H1 (cell line): ENCODE measurements around the gene GRHL3. TPM values are rescaled to one million over a fixed set of nuclear protein-coding genes. Genes with fewer than 3 reads are reported as not detected.
A peak's percentile ranks its signal among the peaks of the same experiment; 100 is the strongest.
"Not testable (repeated sequence)": the region's sequence is repeated elsewhere in the genome, so short reads cannot be mapped to it uniquely, and the experiment has no call there.

Source experiments
- CTCF ChIA-PET: fragments of 300-600 bp; sonication (Branson Sonifier 250); formaldehyde crosslinking; loops from one replicate; lab custom pipeline; 2021; ENCODE audit not compliant: partially characterized antibody; lab: Charles Lee
- POLR2A ChIA-PET: fragments of 300-600 bp; sonication (Branson Sonifier 250); formaldehyde crosslinking; loops from one replicate; lab custom pipeline; 2021; ENCODE audit warnings: inconsistent platforms; ENCODE audit not compliant: partially characterized antibody; lab: Charles Lee
- DNase-seq, 2 experiments: peaks; one replicate each; pipeline versions ENCODE4 v3.0.0 to v3.0.0-alpha.2; 2010 to 2022; ENCODE audit warnings: low spot score in 2 of 2, low read depth in 1 of 2, mixed read lengths in 1 of 2
- FAIRE-seq: peaks from 2 replicates; lab custom pipeline; 2011; peaks lifted over from hg19 to GRCh38; lab: Jason Lieb, UNC
- H2AFZ ChIP-seq: 2 replicates; pipeline ENCODE4 v1.8.1; 2012; ENCODE audit warnings: low read length, inconsistent platforms
- H2AK5ac ChIP-seq: 2 replicates; pipeline ENCODE4 v1.6.1; 2013; ENCODE audit warnings: low read depth, low read length
- H2BK120ac ChIP-seq: replicated peaks from 2 replicates; pipeline ENCODE3; 2013; ENCODE audit warnings: low read depth, low read length, inconsistent platforms
- H2BK12ac ChIP-seq: 2 replicates; pipeline ENCODE4 v1.6.1; 2013; ENCODE audit warnings: low read depth, low read length
- H2BK15ac ChIP-seq: 2 replicates; pipeline ENCODE4 v1.6.1; 2013; ENCODE audit warnings: low read length
- H2BK20ac ChIP-seq: 2 replicates; pipeline ENCODE4 v1.6.1; 2013; ENCODE audit warnings: low read length
- H2BK5ac ChIP-seq: 2 replicates; pipeline ENCODE4 v1.6.1; 2013; ENCODE audit warnings: low read depth, low read length
- H3K14ac ChIP-seq: 2 replicates; pipeline ENCODE4 v1.6.1; 2013; ENCODE audit warnings: inconsistent platforms; ENCODE audit not compliant: insufficient read length
- H3K18ac ChIP-seq: 2 replicates; pipeline ENCODE4 v1.6.1; 2013; ENCODE audit warnings: low read length; ENCODE audit errors: extremely low read depth
- H3K23ac ChIP-seq: 2 replicates; pipeline ENCODE4 v1.6.1; 2013; ENCODE audit warnings: inconsistent platforms; ENCODE audit not compliant: insufficient read length
- H3K23me2 ChIP-seq: 2 replicates; pipeline ENCODE4 v1.6.1; 2013; ENCODE audit warnings: low read depth, low read length
- H3K27ac ChIP-seq: 2 replicates; pipeline ENCODE4 v1.6.1; 2011; ENCODE audit warnings: low read depth, low read length, inconsistent platforms
- H3K27me3 ChIP-seq, 4 experiments: replicated peaks in 1 of 4; 1 replicate in 1 of 4; 2 replicates in 3 of 4; pipeline versions ENCODE4 v1.6.1 to v1.8.1; 2011 to 2013; ENCODE audit warnings: low read length in 3 of 4, mild to moderate bottlenecking in 3 of 4, inconsistent platforms in 2 of 4, mixed read lengths in 2 of 4, moderate library complexity in 1 of 4; ENCODE audit not compliant: control insufficient read depth in 3 of 4, insufficient read depth in 3 of 4; ENCODE audit errors: extremely low read depth in 1 of 4
- H3K36me3 ChIP-seq, 4 experiments: 2 replicates each; pipeline versions ENCODE4 v1.6.1 to v1.8.1; 2011 to 2013; ENCODE audit warnings: mild to moderate bottlenecking in 4 of 4, low read length in 3 of 4, moderate library complexity in 2 of 4, control low read depth in 1 of 4, inconsistent platforms in 1 of 4; ENCODE audit not compliant: insufficient read depth in 4 of 4, control insufficient read depth in 2 of 4
- H3K4ac ChIP-seq: replicated peaks from 2 replicates; pipeline ENCODE3; 2013; ENCODE audit warnings: low read length, low read depth, mixed read lengths, inconsistent platforms; ENCODE audit not compliant: insufficient read length
- H3K4me1 ChIP-seq, 4 experiments: replicated peaks in 1 of 4; 1 replicate in 1 of 4; 2 replicates in 3 of 4; pipeline versions ENCODE4 v1.6.1 to v1.8.1; 2011 to 2013; ENCODE audit warnings: low read length in 3 of 4, inconsistent platforms in 2 of 4, mixed read lengths in 1 of 4; ENCODE audit not compliant: insufficient read depth in 4 of 4, control insufficient read depth in 3 of 4
- H3K4me2 ChIP-seq, 2 experiments: 2 replicates each; pipeline versions ENCODE4 v1.6.1 to v1.8.1; 2011 to 2013; ENCODE audit warnings: low read depth in 2 of 2, low read length in 2 of 2, control low read depth in 1 of 2, inconsistent platforms in 1 of 2, mild to moderate bottlenecking in 1 of 2; ENCODE audit not compliant: insufficient read depth in 1 of 2
- H3K4me3 ChIP-seq, 4 experiments: fragments of 200-600, 300-600 bp in 1 of 4; sonication (generic), shearing (Covaris generic), sonication (Bioruptor Twin) in 1 of 4; 2 replicates each; pipeline versions ENCODE4 v1.5.1 to v1.8.1; 2011 to 2016; ENCODE audit warnings: low read length in 4 of 4, low read depth in 3 of 4, control low read depth in 2 of 4, inconsistent platforms in 2 of 4, mild to moderate bottlenecking in 2 of 4, mixed read lengths in 1 of 4, moderate library complexity in 1 of 4; ENCODE audit not compliant: insufficient read depth in 2 of 4; ENCODE audit errors: extremely low read depth in 1 of 4
- H3K56ac ChIP-seq: replicated peaks from 2 replicates; pipeline ENCODE3; 2013; ENCODE audit warnings: low read depth, mild to moderate bottlenecking, mixed read lengths, low read length, inconsistent platforms; ENCODE audit not compliant: insufficient read length
- H3K79me1 ChIP-seq: 2 replicates; pipeline ENCODE4 v1.6.1; 2013; ENCODE audit warnings: low read depth, low read length, control low read depth
- H3K79me2 ChIP-seq, 2 experiments: 2 replicates each; pipeline versions ENCODE4 v1.6.1 to v1.8.1; 2012 to 2013; ENCODE audit warnings: low read length in 2 of 2, mild to moderate bottlenecking in 2 of 2, inconsistent platforms in 1 of 2; ENCODE audit not compliant: insufficient read depth in 2 of 2, control insufficient read depth in 1 of 2
- H3K9ac ChIP-seq, 4 experiments: replicated peaks in 1 of 4; 1 replicate in 1 of 4; 2 replicates in 3 of 4; pipeline versions ENCODE4 v1.6.1 to v1.8.1; 2011 to 2013; ENCODE audit warnings: low read depth in 3 of 4, low read length in 3 of 4, control low read depth in 2 of 4, mild to moderate bottlenecking in 2 of 4, moderate library complexity in 2 of 4, inconsistent platforms in 1 of 4; ENCODE audit errors: extremely low read depth in 1 of 4
- H3K9me3 ChIP-seq, 2 experiments: 2 replicates each; pipeline versions ENCODE4 v1.6.1 to v1.8.1; 2012 to 2013; ENCODE audit warnings: mild to moderate bottlenecking in 2 of 2, moderate library complexity in 2 of 2, control low read depth in 1 of 2, inconsistent platforms in 1 of 2, low read depth in 1 of 2, low read length in 1 of 2, mixed read lengths in 1 of 2; ENCODE audit not compliant: insufficient read depth in 2 of 2
- H4K20me1 ChIP-seq, 2 experiments: replicated peaks in 1 of 2; 2 replicates each; pipeline versions ENCODE3 to v1.8.1; 2011 to 2013; ENCODE audit warnings: inconsistent platforms in 2 of 2, low read length in 2 of 2, mild to moderate bottlenecking in 1 of 2; ENCODE audit not compliant: insufficient read depth in 2 of 2, control insufficient read depth in 1 of 2
- H4K5ac ChIP-seq: 2 replicates; pipeline ENCODE4 v1.6.1; 2013; ENCODE audit warnings: low read length, low read depth, mixed read lengths, inconsistent platforms; ENCODE audit not compliant: insufficient read length
- H4K8ac ChIP-seq: 2 replicates; pipeline ENCODE4 v1.8.0; 2013; ENCODE audit warnings: mild to moderate bottlenecking, moderate library complexity, low read length, inconsistent platforms; ENCODE audit not compliant: insufficient read depth; ENCODE audit errors: extremely low read depth
- H4K91ac ChIP-seq: replicated peaks from 2 replicates; pipeline ENCODE3; 2013; ENCODE audit warnings: low read length, mixed read lengths, inconsistent platforms; ENCODE audit not compliant: insufficient read length
- WGBS, 2 experiments: shearing (Covaris generic) in 1 of 2; methylation state at CpG; one replicate each; pipeline versions ENCODE4 v1.1.6 to v1.1.7; 2013 to 2015; ENCODE audit warnings: low lambda C conversion rate in 2 of 2, mixed read lengths in 2 of 2, inconsistent platforms in 1 of 2, low coverage in 1 of 2, missing lambda C conversion rate in 1 of 2; ENCODE audit not compliant: insufficient replicate concordance in 2 of 2, insufficient coverage in 1 of 2, insufficient read length in 1 of 2; ENCODE audit errors: extremely low coverage in 1 of 2, missing lambda C conversion rate in 1 of 2; 5-methylcytosine and 5-hydroxymethylcytosine counted together
- polyA plus RNA-seq, 7 experiments: library from polyadenylated mRNA; depleted of rRNA in 3 of 7; stranded (reverse) in 5 of 7; unstranded in 2 of 7; fragments of >200 nt in 5 of 7; fragments of 200-250 nt in 2 of 7; gene quantifications; 1 replicate in 5 of 7; 2 replicates in 1 of 7; 4 replicates in 1 of 7; pipeline versions ENCODE4 v1.2.1 to v1.2.3, GENCODE V29; 2011 to 2013; ENCODE audit warnings: missing spikeins in 2 of 7, mixed read lengths in 2 of 7
- total RNA-seq: library from RNA; stranded (reverse); fragmentation: NEBNext Ultra II Directional; extraction: Animal tissue kit (Norgen Biotek cat#: 25700); gene quantifications from 2 replicates; pipeline ENCODE4 v1.2.1, GENCODE V29; 2021

The GRHL3 gene
- total and polyA plus RNA-seq, 2 of the 8 experiments (the other 6 are each of a cell fraction or from before 2014, with no cell fraction given): 0.80 to 1.8 TPM

DNA sequence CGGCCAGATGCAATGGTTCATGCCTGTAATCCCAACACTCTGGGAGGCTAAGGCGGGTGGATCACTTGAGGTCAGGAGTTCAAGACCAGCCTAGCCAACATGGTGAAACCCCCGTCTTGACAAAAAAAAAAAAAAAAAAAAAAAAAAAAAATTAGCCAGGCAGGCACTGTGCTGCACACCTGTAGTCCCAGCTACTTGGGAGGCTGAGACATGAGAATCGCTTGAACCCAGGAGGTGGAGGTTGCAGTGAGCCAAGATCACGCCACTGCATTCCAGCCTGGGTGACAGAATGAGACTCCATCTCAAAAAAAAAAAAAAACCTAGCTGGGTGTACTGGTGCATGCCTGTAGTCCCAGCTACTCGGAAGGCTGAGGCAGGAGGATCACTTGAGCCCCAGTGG lies 31.4 kb upstream of the GRHL3 start:
- not testable (repeated sequence) for H3K9ac ChIP-seq, H3K4me2 ChIP-seq, H3K23me2 ChIP-seq, H3K23ac ChIP-seq, H2BK5ac ChIP-seq, H3K27ac ChIP-seq, H3K9me3 ChIP-seq, H3K18ac ChIP-seq, FAIRE-seq, H4K8ac ChIP-seq, H4K5ac ChIP-seq, H2AFZ ChIP-seq, H2BK12ac ChIP-seq, H2BK120ac ChIP-seq, H3K27me3 ChIP-seq, H3K79me1 ChIP-seq, H3K14ac ChIP-seq, H4K20me1 ChIP-seq, H4K91ac ChIP-seq, H3K36me3 ChIP-seq, H3K56ac ChIP-seq, H3K4ac ChIP-seq, DNase-seq, H2BK15ac ChIP-seq, H3K79me2 ChIP-seq, H3K4me3 ChIP-seq
- Histone ChIP-seq H2AK5ac (peak overlapping the region; percentile 70; the same call in 1 of the 2 replicates), H3K4me1 (peaks cover 3 to 15% (median 7%) of the 10 kb centered on the region in 4 experiments; a peak in 6 of 7 replicates), H2BK20ac (peak overlapping the region; percentile 92; the same call in 1 of the 2 replicates)
- POLR2A ChIA-PET: interaction anchor here (1.7 to 2.0 kb wide), 2 partner anchors 13 to 136 kb away, joined by 4 to 7 read pairs; no protein-coding TSS in a partner anchor
- 93% methylated on average over 5 of the region's 6 CpGs; no CpG with 5 or more reads in 1 of the 2 experiments for WGBS, 2 experiments
- CTCF ChIA-PET: interaction anchor here (0.6 to 7.2 kb wide), 4 partner anchors 13 to 185 kb away, joined by 3 to 39 read pairs (median 8); no protein-coding TSS in a partner anchor
